Ovary (tissue), 3 donors: Measurements from ENCODE around the gene CRLF1.

ENCODE experiments used
- CTCF ChIP-seq, 3 donors: fragments of 450-650 bp in 2 of 3; fragments of 200-600 bp in 1 of 3; IDR thresholded peaks; one replicate each; pipeline versions ENCODE4 v1.5.1 to v1.8.0; 2016 to 2022; ENCODE audit warnings: antibody characterized with exemption in 3 of 3, mild to moderate bottlenecking in 1 of 3
- EP300 ChIP-seq: sonication (generic); formaldehyde crosslinking; IDR thresholded peaks from one replicate; pipeline ENCODE4 v1.6.1; 2017; ENCODE audit warnings: antibody characterized with exemption
- POLR2A ChIP-seq: fragments of 450-650 bp; IDR thresholded peaks from one replicate; pipeline ENCODE4 v1.6.1; 2017; ENCODE audit warnings: antibody characterized with exemption, mild to moderate bottlenecking, moderate library complexity
- donor health status: DM: no; HTN: no; CAD: no.

- TF ChIP-seq CTCF (IDR thresholded peaks at IDR 0.05) (no peak), POLR2A (no peak), EP300 (no peak)
Observed at GRCh38 chr19:18595475-18595874, 11.1 kb downstream of the CRLF1 start.
